Ectodermal cell (in vitro differentiated cells): ENCODE measurements around the gene BRPF1.

Experiments used
- H3K27ac ChIP-seq: 2 replicates; pipeline ENCODE4 v1.7.0; 2013; ENCODE audit warnings: mild to moderate bottlenecking, low read depth, low read length; ENCODE audit not compliant: insufficient read depth, poor library complexity, severe bottlenecking
- H3K27me3 ChIP-seq: 2 replicates; pipeline ENCODE4 v1.7.0; 2013; ENCODE audit warnings: mild to moderate bottlenecking, low read length; ENCODE audit not compliant: insufficient read depth, control insufficient read depth, poor library complexity, severe bottlenecking
- H3K36me3 ChIP-seq: one replicate; pipeline ENCODE4 v1.7.0; 2013; ENCODE audit warnings: low read length; ENCODE audit not compliant: control insufficient read depth, insufficient read depth
- H3K4me1 ChIP-seq: one replicate; pipeline ENCODE4 v1.7.0; 2013; ENCODE audit warnings: low read length; ENCODE audit not compliant: control insufficient read depth, insufficient read depth
- H3K4me3 ChIP-seq: 2 replicates; pipeline ENCODE4 v1.7.0; 2013; ENCODE audit warnings: low read depth, low read length, control low read depth; ENCODE audit not compliant: insufficient read depth
- H3K9me3 ChIP-seq: 2 replicates; pipeline ENCODE4 v1.7.0; 2013; ENCODE audit warnings: mild to moderate bottlenecking, low read length, moderate library complexity; ENCODE audit not compliant: control insufficient read depth
- WGBS, 2 experiments: methylation state at CpG; one replicate each; pipeline ENCODE4 v1.1.7; 2013; ENCODE audit warnings: missing lambda C conversion rate in 2 of 2; 5-methylcytosine and 5-hydroxymethylcytosine counted together

The BRPF1 gene

DNA sequence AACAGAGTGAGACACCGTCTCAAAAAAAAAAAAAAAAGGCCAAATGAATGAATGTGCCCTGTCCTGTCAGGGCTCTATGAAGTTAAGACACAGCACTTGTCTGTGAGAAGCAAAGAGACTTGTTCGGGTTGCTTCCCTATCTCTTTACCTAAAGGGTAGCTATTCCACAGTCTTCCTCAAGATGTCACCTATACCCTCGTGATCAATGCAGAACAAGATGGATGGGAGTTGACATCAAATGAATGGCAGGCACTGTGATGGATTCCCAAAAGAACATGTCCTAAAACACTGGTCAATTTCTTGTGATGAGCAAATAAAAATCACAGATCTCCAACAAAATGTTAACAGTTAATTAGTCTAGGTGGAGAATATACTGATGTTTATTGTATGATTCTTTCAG, 51.2 kb downstream of the BRPF1 start:
- Histone ChIP-seq H3K27ac (no peak overlapping the region), H3K36me3 (peaks cover 24% of the 10 kb centered on the region), H3K4me1 (no peaks in the 10 kb centered on the region), H3K4me3 (no peak overlapping the region), H3K9me3 (no peaks in the 10 kb centered on the region), H3K27me3 (no peaks in the 10 kb centered on the region)
- 71 to 78% methylated on average over 3 of the region's 3 CpGs for WGBS, 2 experiments

DNA sequence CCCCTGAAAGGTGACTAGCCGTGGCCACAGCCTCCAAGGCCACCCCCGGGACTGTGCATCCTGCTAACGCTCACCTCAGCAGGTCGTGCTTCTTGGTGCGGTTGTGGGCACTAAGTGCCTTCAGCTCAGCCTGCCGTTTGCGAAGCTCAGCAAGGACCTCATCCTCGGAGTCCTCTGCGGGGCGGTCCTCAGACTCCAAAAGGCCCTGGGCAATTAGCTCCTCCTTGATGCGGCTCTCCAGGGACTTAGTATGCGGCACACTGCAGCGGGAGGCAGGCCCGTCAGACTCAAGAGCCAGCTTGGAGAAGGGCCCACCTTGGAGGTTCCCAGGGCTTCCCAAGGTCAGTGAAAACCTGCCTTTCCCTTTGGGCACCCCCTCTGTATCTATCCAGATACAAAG, 52.4 kb downstream of the BRPF1 start:
- Histone ChIP-seq H3K4me1 (no peaks in the 10 kb centered on the region), H3K27me3 (no peaks in the 10 kb centered on the region), H3K27ac (no peak overlapping the region), H3K36me3 (peaks cover 24% of the 10 kb centered on the region), H3K9me3 (no peaks in the 10 kb centered on the region), H3K4me3 (no peak overlapping the region)
- 97% methylated on average over 14 of the region's 14 CpGs for WGBS, 2 experiments

DNA sequence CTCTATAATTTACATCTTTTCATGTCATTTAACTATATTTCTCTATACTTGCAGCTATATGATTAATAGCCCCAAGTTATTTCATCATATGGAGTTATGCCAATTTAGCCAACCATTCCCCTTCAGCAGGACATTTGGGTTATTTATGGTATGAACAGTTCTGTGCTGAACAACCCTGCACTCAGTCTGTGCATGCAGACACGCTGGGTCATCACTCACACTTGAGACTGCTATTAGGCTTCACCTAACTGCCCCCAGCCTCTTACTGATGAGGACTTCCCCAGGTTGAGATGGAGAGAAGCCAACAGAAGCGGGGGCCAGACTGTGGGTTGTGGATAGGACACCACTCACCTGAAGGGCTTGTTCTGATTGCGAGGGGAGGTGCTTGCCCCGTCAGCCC, 53.4 kb downstream of the BRPF1 start:
- Histone ChIP-seq H3K4me1 (no peaks in the 10 kb centered on the region), H3K4me3 (no peak overlapping the region), H3K27me3 (no peaks in the 10 kb centered on the region), H3K36me3 (peaks cover 32% of the 10 kb centered on the region), H3K9me3 (no peaks in the 10 kb centered on the region), H3K27ac (no peak overlapping the region)
- WGBS, 2 experiments, result 95 to 96% methylated on average over 4 of the region's 4 CpGs

DNA sequence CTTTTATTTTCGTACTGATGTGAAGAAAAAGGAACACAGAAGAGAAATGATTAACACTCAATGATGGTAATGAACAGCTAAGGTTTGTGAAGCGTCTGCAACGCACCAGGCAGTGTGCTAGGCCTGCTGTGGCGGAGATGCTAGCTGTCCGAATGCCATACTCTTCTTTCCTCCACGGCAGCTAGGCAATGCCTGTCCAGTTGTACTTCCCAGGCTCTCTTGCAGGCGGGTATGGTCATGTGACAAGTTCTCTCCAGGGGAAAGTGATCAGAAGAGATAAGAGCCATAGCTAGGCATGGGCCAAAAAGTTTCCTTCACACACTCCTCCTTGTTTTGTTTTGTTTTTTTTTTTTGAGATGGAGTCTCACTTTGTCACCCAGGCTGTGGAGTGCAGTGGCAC, 54.1 kb downstream of the BRPF1 start:
- no peak overlapping the region for H3K27ac ChIP-seq
- H3K4me3 ChIP-seq, result no peak overlapping the region
- H3K27me3 ChIP-seq, result no peaks in the 10 kb centered on the region
- H3K4me1 ChIP-seq, result no peaks in the 10 kb centered on the region
- no peaks in the 10 kb centered on the region for H3K9me3 ChIP-seq
- 93 to 97% methylated on average over 7 of the region's 7 CpGs for WGBS, 2 experiments
- H3K36me3 ChIP-seq, result peaks cover 35% of the 10 kb centered on the region

DNA sequence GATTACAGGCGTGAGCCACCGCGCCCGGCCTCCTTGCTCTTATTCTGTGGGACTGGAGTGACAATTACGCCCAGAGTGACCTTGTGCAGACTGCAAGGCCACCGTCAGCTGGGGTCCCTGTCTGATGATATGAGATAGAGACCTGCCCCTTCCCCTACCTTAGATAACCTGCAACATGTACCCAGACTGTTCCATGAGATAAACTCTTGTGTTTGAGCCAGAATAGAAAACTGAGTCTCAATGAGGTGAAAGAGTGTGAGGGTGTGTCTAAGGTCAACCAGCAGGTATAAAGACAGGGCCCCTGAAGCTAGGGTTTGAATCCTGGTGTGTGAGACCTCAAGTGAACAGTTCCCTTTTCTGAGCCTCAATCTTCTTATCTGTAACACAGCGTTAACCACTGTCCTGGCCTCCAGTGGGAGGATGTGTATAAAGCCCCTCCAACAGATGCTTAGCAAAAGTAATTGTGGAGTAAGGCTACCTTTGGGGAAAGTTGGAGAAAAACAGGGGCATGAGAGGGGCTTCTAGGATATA, 54.7 kb downstream of the BRPF1 start:
- Histone ChIP-seq H3K4me3 (no peak overlapping the region), H3K27ac (no peak overlapping the region), H3K36me3 (peaks cover 40% of the 10 kb centered on the region), H3K4me1 (no peaks in the 10 kb centered on the region), H3K9me3 (no peaks in the 10 kb centered on the region), H3K27me3 (no peaks in the 10 kb centered on the region)
- WGBS, 2 experiments, result 90 to 93% methylated on average over 7 of the region's 7 CpGs

DNA sequence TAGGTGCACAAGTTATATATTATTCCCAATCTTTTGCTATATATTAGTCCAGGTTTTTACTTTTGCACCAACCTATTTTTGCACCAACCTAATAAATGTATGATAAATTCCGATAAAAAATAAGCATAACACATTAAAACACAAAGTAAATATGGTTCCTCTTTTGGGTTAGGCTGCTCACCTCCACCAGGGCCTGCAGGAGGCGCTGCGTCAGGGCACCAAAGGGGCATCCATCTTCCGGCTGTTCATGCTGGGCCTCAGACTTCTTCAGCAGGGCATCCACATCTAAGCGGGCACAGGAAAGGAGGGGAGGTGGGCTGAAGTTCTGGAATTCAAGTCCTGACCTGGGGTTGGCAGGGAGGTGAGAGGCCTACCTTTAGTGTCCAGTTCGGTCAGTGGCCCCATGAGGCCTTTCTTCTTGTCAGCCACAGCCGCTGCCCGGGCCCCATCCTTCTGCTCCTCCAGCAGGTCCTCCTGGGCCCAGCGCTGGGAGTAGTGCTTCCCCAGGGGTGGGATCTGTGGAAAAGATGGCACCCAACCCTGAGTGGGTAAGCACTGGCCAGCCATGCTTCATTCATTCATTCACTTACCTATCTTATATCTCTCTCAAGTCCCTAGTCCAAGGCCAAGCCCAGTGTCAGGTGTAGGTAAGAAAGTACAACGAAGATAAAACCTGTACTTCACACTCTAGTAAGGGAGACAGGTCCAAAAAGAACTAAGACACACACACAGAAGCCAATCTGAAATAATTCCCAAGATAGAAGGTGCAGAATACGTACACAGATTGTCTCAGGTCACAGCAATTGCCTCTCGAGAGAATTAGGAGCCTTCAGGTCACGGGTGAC, 55.5 kb downstream of the BRPF1 start:
- 92 to 93% methylated on average over 13 of the region's 13 CpGs for WGBS, 2 experiments
- H3K36me3 ChIP-seq, result peaks cover 40% of the 10 kb centered on the region
- no peaks in the 10 kb centered on the region for H3K9me3 ChIP-seq
- no peaks in the 10 kb centered on the region for H3K27me3 ChIP-seq
- no peaks in the 10 kb centered on the region for H3K4me1 ChIP-seq
- no peak overlapping the region for H3K27ac ChIP-seq
- no peak overlapping the region for H3K4me3 ChIP-seq

DNA sequence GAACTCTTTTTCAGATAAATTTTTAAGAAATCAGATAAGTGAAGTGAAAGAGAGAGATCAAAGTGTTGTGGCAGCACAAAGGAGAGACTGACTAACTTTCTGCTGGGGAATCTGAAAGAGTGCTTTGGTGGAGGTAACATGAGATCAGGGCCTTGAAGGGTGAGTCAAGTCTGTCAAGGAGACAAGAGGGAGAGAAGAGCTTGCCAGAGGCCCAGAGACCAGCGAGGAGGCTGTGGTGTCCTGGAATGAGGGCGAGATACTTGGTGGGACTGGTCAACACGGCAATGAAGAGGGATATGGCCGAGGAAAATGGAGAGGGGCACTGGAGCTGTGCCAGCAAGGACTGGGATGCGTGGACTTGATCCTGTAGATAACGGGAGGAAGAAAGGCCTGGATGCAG, 56.2 kb downstream of the BRPF1 start:
- H3K9me3 ChIP-seq, result no peaks in the 10 kb centered on the region
- no peak overlapping the region for H3K4me3 ChIP-seq
- peaks cover 40% of the 10 kb centered on the region for H3K36me3 ChIP-seq
- H3K4me1 ChIP-seq, result no peaks in the 10 kb centered on the region
- no peaks in the 10 kb centered on the region for H3K27me3 ChIP-seq
- 94% methylated on average over 6 of the region's 6 CpGs for WGBS, 2 experiments
- H3K27ac ChIP-seq, result no peak overlapping the region

DNA sequence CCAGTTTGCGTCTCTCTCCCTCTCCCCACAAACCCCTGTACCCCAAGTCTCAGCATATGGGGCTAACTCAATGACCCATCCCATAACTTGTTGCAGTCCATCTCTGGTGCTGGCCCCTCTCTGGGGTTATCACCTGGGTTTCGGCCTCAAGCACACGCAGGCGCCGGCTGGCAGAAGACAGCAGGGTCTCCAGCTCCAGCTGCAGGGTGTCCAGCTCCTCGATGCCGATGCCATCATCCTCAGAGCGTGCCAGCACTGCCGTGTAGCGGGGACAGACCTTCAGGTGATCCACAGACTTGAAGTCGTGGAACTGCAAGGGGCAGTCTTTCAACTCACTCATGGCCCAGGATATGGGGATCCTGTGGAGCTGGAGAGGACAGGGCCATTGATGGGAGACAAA, 59.6 kb downstream of the BRPF1 start:
- peaks cover 26% of the 10 kb centered on the region for H3K36me3 ChIP-seq
- WGBS, 2 experiments, result 95 to 96% methylated on average over 11 of the region's 11 CpGs
- H3K9me3 ChIP-seq, result no peaks in the 10 kb centered on the region
- H3K27me3 ChIP-seq, result no peaks in the 10 kb centered on the region
- H3K4me3 ChIP-seq, result no peak overlapping the region
- H3K4me1 ChIP-seq, result no peaks in the 10 kb centered on the region
- no peak overlapping the region for H3K27ac ChIP-seq

DNA sequence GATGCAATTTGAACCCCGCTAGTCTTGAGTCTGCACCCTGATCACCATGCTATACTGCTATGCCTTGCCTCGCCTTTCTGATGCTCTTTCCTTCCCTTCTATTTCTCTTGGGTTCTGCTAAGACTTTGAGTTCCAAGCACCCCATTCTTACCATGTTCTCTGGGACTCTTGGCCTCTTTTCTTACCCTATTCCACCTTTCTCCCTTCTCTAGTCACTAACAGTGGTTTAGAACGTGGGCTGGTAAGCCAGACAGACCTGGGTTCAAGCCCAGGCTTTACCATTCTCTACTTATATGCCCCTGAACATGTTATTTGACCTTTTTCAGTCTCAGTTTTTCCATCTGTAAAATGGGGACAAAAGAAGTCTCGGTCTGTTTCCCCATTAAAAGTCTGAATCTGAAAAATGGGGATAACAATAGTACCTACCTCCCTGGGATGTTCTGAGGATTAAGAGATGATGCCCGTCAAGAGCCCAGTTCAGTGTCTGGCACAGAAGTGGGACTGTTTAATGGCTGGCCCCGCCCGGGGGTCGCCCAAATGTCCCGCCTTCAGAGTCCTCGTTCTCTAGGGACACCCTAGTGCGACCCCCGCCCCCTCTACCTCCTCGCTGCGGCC, 60.4 kb downstream of the BRPF1 start:
- Histone ChIP-seq H3K9me3 (no peaks in the 10 kb centered on the region), H3K4me3 (peak overlapping the region; percentile 95), H3K27me3 (no peaks in the 10 kb centered on the region), H3K36me3 (peaks cover 19% of the 10 kb centered on the region), H3K27ac (peak overlapping the region; percentile 100), H3K4me1 (no peaks in the 10 kb centered on the region)
- WGBS, 2 experiments, result 20% methylated on average over 14 of the region's 14 CpGs

DNA sequence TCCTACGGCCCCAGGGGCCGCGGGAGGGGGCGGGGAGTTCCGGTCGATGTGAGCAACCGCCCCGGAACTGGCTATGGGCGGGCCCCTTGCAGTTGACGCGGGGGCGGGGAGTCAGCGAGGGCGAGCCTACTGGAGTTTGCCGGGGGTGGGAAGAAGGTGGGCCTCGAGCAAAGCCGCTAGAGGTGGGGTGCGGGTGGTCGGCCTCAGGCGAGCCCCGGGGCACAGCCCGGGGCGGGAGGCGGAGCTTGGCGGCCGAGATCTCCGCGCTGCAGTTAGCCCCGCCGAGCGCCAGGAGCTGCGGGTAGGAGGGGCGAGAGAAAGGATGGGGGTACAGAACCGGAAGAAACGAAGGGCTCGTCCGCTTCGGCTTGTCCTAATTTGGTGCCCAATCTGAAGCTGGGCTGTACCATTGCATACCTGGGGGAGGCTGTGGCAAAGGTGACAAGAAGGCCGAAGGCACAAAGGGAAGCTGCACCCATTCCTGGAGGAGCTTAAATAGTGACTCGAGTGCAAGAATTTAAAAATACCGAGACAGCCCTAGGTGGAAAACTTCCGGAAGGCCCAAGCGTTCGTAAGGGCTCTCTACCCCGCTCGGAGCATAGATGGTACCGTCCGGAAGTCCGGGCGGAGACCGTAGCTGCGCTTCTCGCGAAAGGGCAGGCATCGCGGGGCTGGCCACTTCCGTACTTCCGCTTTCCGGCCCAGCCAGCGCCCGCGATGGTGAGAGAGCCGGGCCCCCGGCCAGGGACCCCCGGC, 61.0 kb downstream of the BRPF1 start, which contains the start of the genes ARPC4 and TADA3:
TSS of gene ARPC4 (plus strand) at position 678 of the 756 bp plus-strand sequence. CDS start at position 718, 40 bp downstream.
TSS of gene TADA3 (minus strand) at position 69 of the 756 bp plus-strand sequence. CDS start 1,007 bp downstream, outside the sequence.
- WGBS, 2 experiments, result 0% methylated on average over 65 of the region's 65 CpGs
- Histone ChIP-seq H3K9me3 (no peaks in the 10 kb centered on the region), H3K4me3 (peak within 1 kb of the TSS; percentile 95), H3K36me3 (peaks cover 23% of the 10 kb centered on the region), H3K27me3 (no peaks in the 10 kb centered on the region), H3K4me1 (no peaks in the 10 kb centered on the region), H3K27ac (peak within 1 kb of the TSS; percentile 100)
